KG1 (cell line): ENCODE measurements around the gene ZBTB32.

Experiments used
- DNase-seq: peaks from one replicate; lab custom pipeline; 2025; lab: John Stamatoyannopoulos, UW

Gene ZBTB32

GRCh38 chr19:35736913-35737886, 32.8 kb downstream of the ZBTB32 start:
- DNase-seq = no peak

- no peak for DNase-seq
Observed at GRCh38 chr19:35738021-35738886, 33.9 kb downstream of the ZBTB32 start.

- no peak for DNase-seq
Observed at GRCh38 chr19:35738887-35739229, 34.5 kb downstream of the ZBTB32 start.

GRCh38 chr19:35739275-35740107, 35.1 kb downstream of the ZBTB32 start:
- DNase-seq = no peak

GRCh38 chr19:35740108-35740422, 35.7 kb downstream of the ZBTB32 start:
- DNase-seq = no peak

GRCh38 chr19:35740423-35741202, 36.3 kb downstream of the ZBTB32 start:
- DNase-seq = peak; percentile 84

- DNase-seq = no peak
Observed at GRCh38 chr19:35741203-35741515, 36.8 kb downstream of the ZBTB32 start.

GRCh38 chr19:35742121-35742724, 37.9 kb downstream of the ZBTB32 start, which contains the start of gene IGFLR1:
TSS of gene IGFLR1 (minus strand) at chr19:35742452. CDS start at chr19:35741180, 1,272 bp downstream.
- DNase-seq = no peak

GRCh38 chr19:35743640-35744429, 39.5 kb downstream of the ZBTB32 start:
- DNase-seq = no peak

GRCh38 chr19:35744430-35745327, 40.3 kb downstream of the ZBTB32 start:
- DNase-seq = peak; percentile 49

- DNase-seq = peak; percentile 95
Observed at GRCh38 chr19:35745328-35746086, 41.1 kb downstream of the ZBTB32 start, which contains the start of the genes PSENEN and U2AF1L4. TSS of gene PSENEN (plus strand) at chr19:35745651. CDS start at chr19:35745931, 280 bp downstream. TSS of gene U2AF1L4 (minus strand) at chr19:35745418. CDS start at chr19:35745391, 27 bp downstream.

- DNase-seq = no peak
Observed at GRCh38 chr19:35746087-35746462, 41.7 kb downstream of the ZBTB32 start.

GRCh38 chr19:35746531-35746930, 42.2 kb downstream of the ZBTB32 start:
- DNase-seq = no peak

GRCh38 chr19:35748106-35749020, 44.0 kb downstream of the ZBTB32 start, which contains the start of gene LIN37:
TSS of gene LIN37 (plus strand) at chr19:35748576. CDS start at chr19:35748725, 149 bp downstream.
- DNase-seq = peak; percentile 96

- DNase-seq = no peak
Observed at GRCh38 chr19:35750167-35750566, 45.8 kb downstream of the ZBTB32 start.

GRCh38 chr19:35751839-35752745, 47.7 kb downstream of the ZBTB32 start:
- DNase-seq = no peak
